CD8-positive, alpha-beta memory T cell (primary cell): Measurements from ENCODE around the gene DNAJC8. TPM values are rescaled to one million over a fixed set of nuclear protein-coding genes. Genes with fewer than 3 reads are reported as not detected.

ENCODE experiments used
- CTCF ChIA-PET: fragments of 350-600 bp; sonication (Branson Sonifier 250); formaldehyde crosslinking; loops from one replicate; lab custom pipeline; 2021; ENCODE audit warnings: antibody characterized with exemption; lab: Charles Lee
- POLR2A ChIA-PET: fragments of 350-600 bp; sonication (Branson Sonifier 250); formaldehyde crosslinking; loops from one replicate; lab custom pipeline; 2021; ENCODE audit warnings: antibody characterized with exemption; lab: Charles Lee
- DNase-seq, 5 donors: peaks; one replicate each; pipeline versions ENCODE4 v3.0.0 to v3.0.0-alpha.2; 2020 to 2022; ENCODE audit warnings: mixed read lengths in 1 of 5
- H3K27ac ChIP-seq: one replicate; pipeline ENCODE4 v1.7.0; 2013; ENCODE audit warnings: low read depth, mild to moderate bottlenecking, low read length, moderate library complexity
- H3K27me3 ChIP-seq: 2 replicates; pipeline ENCODE4 v1.7.0; 2013; ENCODE audit warnings: low read length, mild to moderate bottlenecking; ENCODE audit not compliant: insufficient read depth, poor library complexity, severe bottlenecking
- H3K36me3 ChIP-seq: 2 replicates; pipeline ENCODE4 v1.7.0; 2013; ENCODE audit warnings: mild to moderate bottlenecking, low read length, moderate library complexity; ENCODE audit not compliant: insufficient read depth
- H3K4me1 ChIP-seq: 2 replicates; pipeline ENCODE4 v1.7.0; 2013; ENCODE audit warnings: mild to moderate bottlenecking, low read length, moderate library complexity; ENCODE audit not compliant: insufficient read depth
- H3K4me3 ChIP-seq: 2 replicates; pipeline ENCODE4 v1.7.0; 2013; ENCODE audit warnings: mild to moderate bottlenecking, low read length
- H3K9me3 ChIP-seq: 2 replicates; pipeline ENCODE4 v1.7.0; 2013; ENCODE audit warnings: mild to moderate bottlenecking, low read length
- H3K27ac Mint-ChIP-seq, 8 donors: one replicate each; pipeline ENCODE4 v1.8.0; 2020 to 2021; ENCODE audit warnings: mixed read lengths in 8 of 8, mild to moderate bottlenecking in 6 of 8, inconsistent platforms in 3 of 8, moderate library complexity in 3 of 8
- H3K27me3 Mint-ChIP-seq, 2 donors: one replicate each; pipeline ENCODE4 v1.8.0; 2020 to 2021; ENCODE audit warnings: mixed read lengths in 2 of 2, mild to moderate bottlenecking in 1 of 2, moderate library complexity in 1 of 2
- H3K36me3 Mint-ChIP-seq, 3 donors: one replicate each; pipeline ENCODE4 v1.8.0; 2020 to 2021; ENCODE audit warnings: mixed read lengths in 3 of 3, inconsistent platforms in 1 of 3, mild to moderate bottlenecking in 1 of 3
- H3K4me1 Mint-ChIP-seq, 3 donors: one replicate each; pipeline ENCODE4 v1.8.0; 2020 to 2021; ENCODE audit warnings: mixed read lengths in 3 of 3, inconsistent platforms in 1 of 3, mild to moderate bottlenecking in 1 of 3
- H3K4me3 Mint-ChIP-seq, 7 donors: one replicate each; pipeline ENCODE4 v1.8.0; 2020 to 2021; ENCODE audit warnings: mixed read lengths in 7 of 7, mild to moderate bottlenecking in 6 of 7, moderate library complexity in 4 of 7, inconsistent platforms in 2 of 7
- H3K9me3 Mint-ChIP-seq, 5 donors: one replicate each; pipeline ENCODE4 v1.8.0; 2020 to 2022; ENCODE audit warnings: mixed read lengths in 5 of 5, mild to moderate bottlenecking in 3 of 5, moderate library complexity in 2 of 5, inconsistent platforms in 1 of 5
- polyA plus RNA-seq: library from polyadenylated mRNA; unstranded; fragments of 300-500 nt; fragmentation: Illumina TruSeq; gene quantifications from one replicate; pipeline ENCODE4 v1.2.3, GENCODE V29; 2021
- total RNA-seq, 2 experiments: library from RNA; stranded (reverse); gene quantifications; one replicate each; pipeline ENCODE4 v1.2.3, GENCODE V29; 2021

Gene DNAJC8
- total and polyA plus RNA-seq, 3 experiments from 2014 or later = 98.4 to 172 (median 104) TPM

DNA sequence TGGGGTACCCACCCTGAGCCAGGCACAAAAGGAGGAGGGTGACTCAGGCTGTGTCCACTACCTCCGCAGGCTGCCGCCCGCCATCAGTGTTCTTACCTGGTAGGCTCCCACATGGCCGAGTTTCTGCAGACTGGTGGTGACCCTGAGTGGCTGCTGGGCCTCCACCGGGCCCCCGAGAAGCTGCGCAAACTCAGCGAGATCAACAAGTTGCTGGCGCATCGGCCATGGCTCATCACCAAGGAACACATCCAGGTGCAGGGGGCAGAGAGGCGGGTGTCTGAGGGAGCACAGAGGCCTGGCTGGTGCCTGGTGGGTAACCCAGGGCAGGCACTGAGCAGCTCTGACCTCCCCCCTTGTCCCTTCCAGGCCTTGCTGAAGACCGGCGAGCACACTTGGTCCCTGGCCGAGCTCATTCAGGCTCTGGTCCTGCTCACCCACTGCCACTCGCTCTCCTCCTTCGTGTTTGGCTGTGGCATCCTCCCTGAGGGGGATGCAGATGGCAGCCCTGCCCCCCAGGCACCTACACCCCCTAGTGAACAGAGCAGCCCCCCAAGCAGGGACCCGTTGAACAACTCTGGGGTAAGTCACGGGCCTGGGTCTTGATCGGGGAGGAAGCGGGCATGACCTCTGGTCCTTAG lies 39.5 kb upstream of the DNAJC8 start:
- Mint-ChIP-seq H3K36me3 (peaks cover 4 to 50% (median 11%) of the 10 kb centered on the region in 3 donors), H3K27ac (no peak overlapping the region), H3K4me3 (no peak overlapping the region), H3K4me1 (peaks cover 0 to 8% (median 0%) of the 10 kb centered on the region in 3 donors), H3K27me3 (no peaks in the 10 kb centered on the region), H3K9me3 (no peaks in the 10 kb centered on the region)
- Histone ChIP-seq H3K36me3 (peaks cover 10% of the 10 kb centered on the region), H3K27ac (no peak overlapping the region), H3K9me3 (no peaks in the 10 kb centered on the region), H3K4me3 (no peak overlapping the region), H3K27me3 (no peaks in the 10 kb centered on the region), H3K4me1 (no peaks in the 10 kb centered on the region)
- ChIA-PET POLR2A (no interaction called here), CTCF (interaction anchor here (1.6 kb wide), 1 partner anchor 24 kb away, joined by 10 read pairs; no protein-coding TSS in a partner anchor)
- DNase-seq = no peak

DNA sequence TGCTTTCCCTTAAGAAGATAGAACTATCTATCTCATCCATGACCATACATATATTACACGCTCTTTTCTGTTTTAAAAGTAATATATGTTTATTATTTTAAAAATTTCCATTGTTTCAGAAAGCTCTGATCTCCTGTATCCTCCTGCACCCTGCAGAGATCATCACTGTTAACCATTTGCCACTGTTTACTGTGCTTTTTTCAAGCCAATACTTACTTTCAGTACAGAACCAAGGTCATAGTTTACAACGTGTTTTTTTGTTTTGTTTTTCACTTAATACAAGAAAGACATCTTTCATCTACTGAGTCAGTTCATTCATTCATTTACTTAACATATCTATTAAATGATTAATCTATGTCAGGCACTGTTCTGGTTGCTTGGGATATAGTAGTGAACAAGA lies 36.7 kb upstream of the DNAJC8 start:
- no peaks in the 10 kb centered on the region for H3K9me3 Mint-ChIP-seq
- H3K27ac ChIP-seq = no peak overlapping the region
- no peaks in the 10 kb centered on the region for H3K27me3 Mint-ChIP-seq
- H3K36me3 Mint-ChIP-seq = peaks cover 0 to 36% (median 6%) of the 10 kb centered on the region in 3 donors
- no peaks in the 10 kb centered on the region for H3K27me3 ChIP-seq
- H3K4me3 Mint-ChIP-seq = no peak overlapping the region
- no peaks in the 10 kb centered on the region for H3K9me3 ChIP-seq
- CTCF ChIA-PET = interaction anchor here (1.1 kb wide), 2 partner anchors 21 to 100 kb away, joined by 3 read pairs; partner anchors contain the start of gene PHACTR4
- no peaks in the 10 kb centered on the region for H3K4me1 ChIP-seq
- H3K27ac Mint-ChIP-seq = peak overlapping the region in 3 of 8 donors; percentile 3 to 72 (median 61)
- no peak overlapping the region for H3K4me3 ChIP-seq
- POLR2A ChIA-PET = no interaction called here
- DNase-seq = no peak
- peaks cover 8 to 19% (median 17%) of the 10 kb centered on the region in 3 donors for H3K4me1 Mint-ChIP-seq
- peaks cover 10% of the 10 kb centered on the region for H3K36me3 ChIP-seq

DNA sequence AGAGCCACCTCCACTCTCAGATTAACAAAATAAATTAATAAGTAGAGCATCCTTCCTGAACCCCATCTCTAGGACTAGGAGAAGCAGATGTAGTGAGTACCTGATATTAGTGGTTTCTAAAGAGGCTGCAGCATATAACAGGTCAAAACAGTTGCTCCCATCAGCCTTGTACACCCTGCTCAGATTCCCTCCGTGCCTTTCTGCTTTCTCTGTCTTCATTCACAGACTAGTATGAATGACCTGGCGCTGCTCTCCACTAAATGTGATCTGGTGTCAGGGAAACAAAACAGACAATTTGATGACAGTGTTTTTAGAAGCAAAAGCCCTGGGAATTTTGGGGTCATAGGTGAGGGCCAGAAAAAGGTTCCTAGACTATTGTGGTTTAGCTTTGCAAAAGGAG lies 34.8 kb upstream of the DNAJC8 start:
- H3K9me3 Mint-ChIP-seq = no peaks in the 10 kb centered on the region
- H3K4me1 Mint-ChIP-seq = peaks cover 13 to 24% (median 24%) of the 10 kb centered on the region in 3 donors
- no peaks in the 10 kb centered on the region for H3K27me3 Mint-ChIP-seq
- no peak for DNase-seq
- no peaks in the 10 kb centered on the region for H3K27me3 ChIP-seq
- peaks cover 0 to 18% (median 3%) of the 10 kb centered on the region in 3 donors for H3K36me3 Mint-ChIP-seq
- ChIA-PET CTCF (no interaction called here), POLR2A (interaction anchor here (0.6 kb wide), 1 partner anchor 12 kb away, joined by 3 read pairs; no protein-coding TSS in a partner anchor)
- peak overlapping the region; percentile 44 for H3K27ac ChIP-seq
- H3K4me3 ChIP-seq = no peak overlapping the region
- no peaks in the 10 kb centered on the region for H3K9me3 ChIP-seq
- H3K36me3 ChIP-seq = no peaks in the 10 kb centered on the region
- H3K4me1 ChIP-seq = no peaks in the 10 kb centered on the region
- H3K4me3 Mint-ChIP-seq = no peak overlapping the region
- H3K27ac Mint-ChIP-seq = peak overlapping the region in 3 of 8 donors; percentile 52 to 79 (median 65)

DNA sequence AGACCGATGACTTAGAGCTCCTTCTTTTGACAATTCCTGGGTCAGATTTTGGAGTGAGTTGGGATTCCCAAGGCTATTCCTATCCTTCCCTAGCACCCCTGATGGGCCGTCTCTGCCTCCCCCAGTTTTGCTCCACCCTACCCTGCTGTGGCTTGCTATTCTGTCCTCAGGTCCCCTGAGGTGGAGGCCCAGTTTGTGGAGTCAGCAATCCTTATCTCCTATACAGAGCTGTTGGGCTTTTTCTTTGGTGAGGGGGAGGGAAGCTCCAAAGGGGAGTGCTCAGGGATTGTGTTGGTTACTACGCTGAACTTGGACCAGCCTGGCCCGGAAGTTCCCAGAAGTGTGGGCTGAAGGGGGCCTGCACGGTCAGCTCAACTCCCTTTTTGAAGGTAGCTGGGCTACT lies 34.1 kb upstream of the DNAJC8 start:
- CTCF ChIA-PET = interaction anchor here (0.9 to 1.5 kb wide), 2 partner anchors 9 to 18 kb away, joined by 3 to 6 read pairs; no protein-coding TSS in a partner anchor
- POLR2A ChIA-PET = no interaction called here
- peaks cover 0 to 15% (median 3%) of the 10 kb centered on the region in 3 donors for H3K36me3 Mint-ChIP-seq

DNA sequence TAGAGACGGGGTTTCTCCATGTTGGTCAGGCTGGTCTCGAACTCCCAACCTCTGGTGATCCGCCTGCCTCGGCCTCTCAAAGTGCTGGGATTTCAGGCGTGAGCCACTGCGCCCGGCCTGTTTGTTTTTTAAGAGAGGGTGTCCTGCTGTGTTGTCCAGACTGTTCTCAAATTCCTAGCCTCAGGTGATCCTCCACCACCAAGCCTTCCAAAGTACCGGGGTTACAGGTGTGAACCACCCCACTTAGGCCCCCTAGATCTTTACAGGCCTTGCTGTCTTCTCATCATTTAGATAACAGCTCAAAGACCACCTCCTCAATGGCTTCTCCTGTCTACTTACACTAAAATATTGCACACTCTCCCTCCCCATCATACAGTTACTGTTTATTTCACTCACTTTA lies 32.7 kb upstream of the DNAJC8 start:
- DNase-seq = no peak
- H3K27me3 ChIP-seq = no peaks in the 10 kb centered on the region
- H3K9me3 Mint-ChIP-seq = no peaks in the 10 kb centered on the region
- no peaks in the 10 kb centered on the region for H3K9me3 ChIP-seq
- H3K27ac ChIP-seq = no peak overlapping the region
- CTCF ChIA-PET = interaction anchor here (1.5 kb wide), 1 partner anchor 17 kb away, joined by 6 read pairs; no protein-coding TSS in a partner anchor
- POLR2A ChIA-PET = interaction anchor here (0.7 kb wide), 1 partner anchor 205 kb away, joined by 4 read pairs; no protein-coding TSS in a partner anchor
- peak overlapping the region in 4 of 8 donors; percentile 1 to 51 (median 44) for H3K27ac Mint-ChIP-seq
- H3K4me1 ChIP-seq = peaks cover 10% of the 10 kb centered on the region
- H3K4me3 Mint-ChIP-seq = peak overlapping the region in 1 of 7 donors; percentile 41
- no peaks in the 10 kb centered on the region for H3K36me3 ChIP-seq
- H3K36me3 Mint-ChIP-seq = peaks cover 0 to 7% (median 3%) of the 10 kb centered on the region in 3 donors
- H3K4me3 ChIP-seq = no peak overlapping the region
- H3K4me1 Mint-ChIP-seq = peaks cover 22 to 35% (median 34%) of the 10 kb centered on the region in 3 donors
- H3K27me3 Mint-ChIP-seq = no peaks in the 10 kb centered on the region

More for the DNA sequence above, 34.1 kb upstream of the DNAJC8 start:
- no peaks in the 10 kb centered on the region for H3K27me3 Mint-ChIP-seq
- H3K4me3 Mint-ChIP-seq = no peak overlapping the region
- Histone ChIP-seq H3K36me3 (no peaks in the 10 kb centered on the region), H3K4me3 (no peak overlapping the region), H3K27ac (peak overlapping the region; percentile 44), H3K4me1 (no peaks in the 10 kb centered on the region), H3K27me3 (no peaks in the 10 kb centered on the region), H3K9me3 (no peaks in the 10 kb centered on the region)
- peak overlapping the region in 2 of 8 donors; percentile 40 to 58 for H3K27ac Mint-ChIP-seq
- DNase-seq = no peak
- H3K4me1 Mint-ChIP-seq = peaks cover 13 to 24% (median 24%) of the 10 kb centered on the region in 3 donors
- H3K9me3 Mint-ChIP-seq = no peaks in the 10 kb centered on the region

DNA sequence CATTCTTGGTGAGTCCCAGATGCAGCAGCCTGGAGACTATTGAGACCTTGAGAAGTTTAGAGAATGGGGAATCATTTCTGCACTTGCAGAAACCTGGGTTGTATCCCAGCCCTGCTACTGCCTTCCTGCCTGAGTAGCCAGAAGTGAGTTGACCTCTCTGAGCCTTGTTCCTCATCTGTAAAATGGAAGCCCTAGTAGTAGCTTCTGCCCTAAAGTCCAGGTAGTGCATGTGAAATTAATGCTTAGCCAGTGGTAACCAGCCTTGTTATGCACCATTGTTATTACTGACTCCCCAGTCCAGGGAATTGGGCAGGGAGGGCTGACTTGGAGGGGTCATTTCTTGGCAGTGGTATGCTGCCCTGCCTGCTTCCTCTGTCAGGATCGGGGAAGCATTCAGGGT lies 32.1 kb upstream of the DNAJC8 start:
- ChIA-PET POLR2A (no interaction called here), CTCF (interaction anchor here (1.1 kb wide), 1 partner anchor 16 kb away, joined by 4 read pairs; no protein-coding TSS in a partner anchor)
- no peaks in the 10 kb centered on the region for H3K9me3 Mint-ChIP-seq
- no peaks in the 10 kb centered on the region for H3K27me3 ChIP-seq
- peak overlapping the region in 2 of 8 donors; percentile 42 to 54 for H3K27ac Mint-ChIP-seq
- peaks cover 10% of the 10 kb centered on the region for H3K4me1 ChIP-seq
- no peak overlapping the region for H3K27ac ChIP-seq
- H3K27me3 Mint-ChIP-seq = no peaks in the 10 kb centered on the region
- DNase-seq = no peak
- H3K4me1 Mint-ChIP-seq = peaks cover 23 to 36% (median 35%) of the 10 kb centered on the region in 3 donors
- H3K36me3 Mint-ChIP-seq = peaks cover 0 to 5% (median 3%) of the 10 kb centered on the region in 3 donors
- H3K36me3 ChIP-seq = no peaks in the 10 kb centered on the region
- no peak overlapping the region for H3K4me3 Mint-ChIP-seq
- no peak overlapping the region for H3K4me3 ChIP-seq
- no peaks in the 10 kb centered on the region for H3K9me3 ChIP-seq

DNA sequence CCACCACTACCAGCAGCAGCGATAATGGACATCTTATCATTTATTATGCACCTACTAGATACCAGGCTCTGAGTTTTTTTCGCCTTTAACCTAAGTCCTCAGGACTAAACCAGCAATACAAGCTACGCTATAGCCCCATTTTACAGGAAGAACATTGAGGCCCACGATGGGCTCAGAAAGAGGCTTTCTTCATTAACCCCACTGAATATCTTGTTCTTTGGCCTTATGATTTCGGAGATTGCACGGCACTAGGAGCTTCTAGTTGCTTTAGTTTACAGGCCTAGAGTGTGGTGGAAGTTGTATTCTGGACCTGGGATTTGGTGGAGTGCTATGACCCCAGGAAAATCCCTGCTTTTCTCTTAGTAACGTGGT lies 28.0 kb upstream of the DNAJC8 start:
- Mint-ChIP-seq H3K27me3 (peaks cover 0 to 1% of the 10 kb centered on the region in 2 donors), H3K4me3 (peak overlapping the region; percentile 74 to 94 (median 84)), H3K4me1 (peaks cover 42 to 56% (median 52%) of the 10 kb centered on the region in 3 donors), H3K27ac (peak overlapping the region in 7 of 8 donors; percentile 3 to 74 (median 59)), H3K36me3 (peaks cover 0 to 1% (median 0%) of the 10 kb centered on the region in 3 donors), H3K9me3 (no peaks in the 10 kb centered on the region)
- Histone ChIP-seq H3K27ac (peak overlapping the region; percentile 39), H3K27me3 (no peaks in the 10 kb centered on the region), H3K36me3 (no peaks in the 10 kb centered on the region), H3K4me3 (peak overlapping the region; percentile 84), H3K9me3 (no peaks in the 10 kb centered on the region), H3K4me1 (peaks cover 43% of the 10 kb centered on the region)
- ChIA-PET CTCF (interaction anchor here (1.4 to 3.0 kb wide), 2 partner anchors 12 to 14 kb away, joined by 3 to 14 read pairs; no protein-coding TSS in a partner anchor), POLR2A (interaction anchor here (1.1 kb wide), 1 partner anchor 12 kb away, joined by 3 read pairs; no protein-coding TSS in a partner anchor)
- no peak for DNase-seq
